Measurements from ENCODE around the gene DNM1.
"Not testable (repeated sequence)": the region's sequence is repeated elsewhere in the genome, so short reads cannot be mapped to it uniquely, and the experiment has no call there.

Gene DNM1

DNA sequence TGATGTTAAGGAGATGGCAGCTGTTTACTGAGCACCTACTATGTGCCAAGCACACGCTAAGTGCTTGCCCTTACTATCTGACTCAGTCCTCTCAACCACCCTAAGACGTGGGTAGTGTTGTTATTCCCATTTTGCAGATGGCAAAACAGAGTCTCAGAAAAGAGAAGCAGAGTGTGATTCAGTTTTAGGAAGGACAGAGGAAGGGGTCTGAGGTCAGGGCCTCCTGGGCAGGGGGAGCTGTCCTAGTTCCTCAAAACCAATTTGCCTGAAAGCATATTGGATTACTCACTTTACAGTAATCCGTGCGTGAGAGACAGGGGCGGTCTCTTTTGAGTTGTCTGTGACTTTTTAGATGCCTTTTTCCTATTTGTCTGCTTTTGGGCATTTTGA lies 23.2 kb downstream of the DNM1 start:
- DNase-seq: no peak

DNA sequence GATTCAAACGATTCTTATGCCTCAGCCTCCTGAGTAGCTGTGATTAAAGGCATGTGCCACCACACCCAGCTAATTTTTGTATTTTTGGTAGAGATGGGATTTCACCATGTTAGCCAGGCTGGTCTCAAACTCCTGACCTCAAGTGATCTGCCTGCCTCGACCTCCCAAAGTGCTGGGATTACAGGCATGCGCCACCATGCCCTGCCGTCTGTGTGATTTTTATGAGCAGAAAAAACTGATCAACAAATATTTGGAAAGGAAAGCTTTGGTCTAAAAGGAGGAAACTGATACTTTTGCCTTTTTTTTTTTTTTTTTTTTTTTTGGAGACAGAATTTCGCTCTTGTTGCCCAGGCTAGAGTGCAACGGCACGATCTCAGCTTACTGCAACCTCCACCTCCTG lies 27.7 kb downstream of the DNM1 start:
- DNase-seq: not testable (repeated sequence)

DNA sequence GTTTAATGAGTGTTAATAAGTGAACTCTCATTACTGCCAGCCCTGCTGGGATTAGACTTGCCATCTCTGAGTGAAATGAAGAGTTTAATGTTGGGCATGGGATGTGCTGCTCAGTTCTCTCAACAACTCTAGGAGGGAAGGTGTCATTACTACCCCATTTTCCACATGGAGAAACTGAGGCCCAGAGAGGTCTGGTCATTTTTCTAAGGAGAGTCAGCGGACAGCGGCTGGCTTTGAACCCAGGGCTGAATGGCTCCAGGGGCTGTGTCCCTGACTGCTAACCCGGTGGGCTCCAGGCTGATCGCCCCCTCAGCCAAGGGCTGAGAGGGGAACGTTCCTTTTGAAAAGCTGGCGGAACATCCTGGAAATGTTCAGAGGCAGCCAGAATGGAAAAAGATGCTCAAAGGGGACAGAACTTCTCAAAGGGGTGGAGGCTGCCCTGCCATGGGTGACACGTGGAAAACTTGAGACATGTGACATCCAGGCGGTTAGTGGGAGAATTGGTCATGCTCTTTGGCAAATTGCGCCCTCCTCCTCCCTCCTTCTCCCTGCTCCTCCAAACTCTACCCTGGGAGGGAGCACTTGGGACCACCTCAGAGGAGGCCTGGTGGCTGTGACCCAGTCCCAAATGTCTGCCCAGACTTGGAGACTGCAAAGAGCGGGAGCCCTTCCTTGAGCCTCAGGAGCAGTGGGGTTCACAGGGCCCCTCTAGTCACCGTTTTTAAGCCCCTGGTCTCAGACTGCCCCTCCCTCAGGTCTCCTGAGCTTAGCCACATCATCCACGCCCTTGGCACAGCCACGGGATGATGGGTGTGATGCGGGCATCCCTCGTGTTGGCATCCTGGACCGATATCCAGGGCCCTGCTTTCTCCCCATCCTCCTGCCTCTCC lies 28.7 kb downstream of the DNM1 start:
- DNase-seq: no peak

DNA sequence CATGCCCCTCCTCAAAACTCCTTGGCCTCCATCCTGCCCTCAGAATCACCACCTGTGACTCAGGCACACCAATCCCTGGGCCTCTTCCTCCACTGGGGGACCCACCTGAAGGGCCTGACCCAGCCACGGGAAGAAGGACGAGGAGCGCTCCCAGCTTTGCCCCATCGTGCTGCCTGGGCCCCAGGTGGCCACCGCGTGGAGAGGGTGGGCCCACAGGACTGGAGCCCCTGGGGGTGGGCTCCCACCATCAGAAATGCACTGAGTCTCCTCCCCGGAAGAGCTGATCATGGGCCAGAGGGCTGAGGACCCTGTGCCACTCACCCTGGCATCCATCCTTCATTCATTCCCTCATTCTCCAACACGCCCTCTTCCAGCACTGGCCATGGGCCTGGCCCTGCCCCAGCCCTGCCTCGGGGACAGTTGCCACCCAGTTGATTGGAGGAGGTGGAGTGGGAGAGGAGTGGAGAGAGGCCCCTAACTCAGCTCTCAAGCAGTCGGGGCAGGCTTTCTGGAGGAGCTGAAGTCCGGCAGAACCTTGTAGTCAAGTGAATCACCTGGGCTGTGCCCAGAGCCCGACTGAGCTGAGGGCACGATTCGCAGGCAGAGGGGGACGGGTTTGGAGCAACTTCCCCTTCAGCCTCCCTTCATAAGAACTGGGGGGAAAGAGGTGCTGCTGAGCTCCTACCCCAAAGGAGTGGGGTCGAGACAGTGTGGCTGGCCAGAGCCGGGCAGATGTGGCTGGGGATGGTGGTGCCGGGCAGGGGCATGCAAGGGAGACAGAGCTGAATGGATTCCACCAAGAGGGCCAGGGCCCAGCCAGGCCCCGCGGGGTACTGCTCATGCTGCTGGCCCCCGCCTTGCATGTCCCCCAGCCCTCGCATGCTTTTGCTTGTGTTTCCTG lies 29.6 kb downstream of the DNM1 start:
- DNase-seq: no peak

DNA sequence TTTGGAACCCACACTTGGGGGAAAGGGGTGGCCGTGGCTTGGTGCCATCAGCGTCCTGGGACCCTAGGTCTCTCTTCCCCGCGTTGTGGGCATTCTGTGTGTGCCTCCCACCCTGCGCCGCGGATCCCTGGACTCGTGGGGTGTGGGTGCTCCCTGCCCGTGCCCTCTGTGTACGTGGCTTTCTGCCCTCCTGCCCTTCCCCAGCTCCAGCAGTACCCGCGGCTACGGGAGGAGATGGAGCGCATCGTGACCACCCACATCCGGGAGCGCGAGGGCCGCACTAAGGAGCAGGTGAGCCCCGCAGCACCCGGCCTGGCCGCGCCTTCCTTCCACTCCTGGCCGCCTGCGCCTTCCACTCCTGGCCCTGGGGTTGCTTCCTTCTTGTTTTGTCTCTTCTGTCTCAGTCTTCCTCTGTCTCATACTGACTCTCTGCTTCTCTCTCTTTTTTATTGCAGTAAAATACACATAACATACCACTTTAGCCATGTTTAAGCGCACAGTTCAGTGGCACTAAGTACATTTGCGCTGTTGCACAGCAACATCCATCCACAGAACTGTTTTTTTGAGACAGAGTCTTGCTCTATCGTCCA lies 30.7 kb downstream of the DNM1 start:
- DNase-seq: no peak

DNA sequence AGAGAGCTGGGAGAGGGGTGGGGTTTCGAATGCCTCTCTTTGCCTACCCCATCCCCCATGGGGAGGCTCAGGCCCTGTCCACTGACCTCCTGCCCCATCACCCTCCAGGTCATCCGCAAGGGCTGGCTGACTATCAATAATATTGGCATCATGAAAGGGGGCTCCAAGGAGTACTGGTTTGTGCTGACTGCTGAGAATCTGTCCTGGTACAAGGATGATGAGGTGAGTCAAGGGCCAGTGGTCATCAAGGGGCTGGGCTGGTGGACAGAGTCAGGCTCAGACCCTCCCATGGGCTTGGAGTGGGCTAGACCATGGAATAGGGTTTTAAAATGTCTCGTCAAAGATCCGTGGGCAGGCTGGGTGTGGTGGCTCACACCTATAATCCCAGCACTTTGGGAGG lies 38.9 kb downstream of the DNM1 start:
- no peak for DNase-seq

DNA sequence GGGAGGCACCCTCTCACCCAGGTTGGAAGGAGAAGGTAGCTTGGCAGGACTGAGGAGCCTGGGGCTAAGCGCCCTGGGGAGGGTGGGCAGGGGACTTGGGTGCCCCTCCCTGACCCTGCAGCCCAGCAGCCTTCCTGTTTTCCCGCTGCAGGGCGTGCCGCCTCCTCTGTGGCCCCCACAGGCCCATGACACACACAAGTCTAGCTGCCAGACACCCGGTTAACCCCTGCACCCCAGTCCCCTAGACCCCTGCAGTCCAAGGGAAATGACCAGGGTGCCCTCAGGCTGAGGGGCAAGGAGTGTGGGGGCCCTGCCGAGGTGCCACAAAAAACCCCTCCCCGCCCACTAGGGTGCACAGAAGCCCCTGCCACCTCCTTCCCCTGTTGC lies 39.6 kb downstream of the DNM1 start:
- no peak for DNase-seq

DNA sequence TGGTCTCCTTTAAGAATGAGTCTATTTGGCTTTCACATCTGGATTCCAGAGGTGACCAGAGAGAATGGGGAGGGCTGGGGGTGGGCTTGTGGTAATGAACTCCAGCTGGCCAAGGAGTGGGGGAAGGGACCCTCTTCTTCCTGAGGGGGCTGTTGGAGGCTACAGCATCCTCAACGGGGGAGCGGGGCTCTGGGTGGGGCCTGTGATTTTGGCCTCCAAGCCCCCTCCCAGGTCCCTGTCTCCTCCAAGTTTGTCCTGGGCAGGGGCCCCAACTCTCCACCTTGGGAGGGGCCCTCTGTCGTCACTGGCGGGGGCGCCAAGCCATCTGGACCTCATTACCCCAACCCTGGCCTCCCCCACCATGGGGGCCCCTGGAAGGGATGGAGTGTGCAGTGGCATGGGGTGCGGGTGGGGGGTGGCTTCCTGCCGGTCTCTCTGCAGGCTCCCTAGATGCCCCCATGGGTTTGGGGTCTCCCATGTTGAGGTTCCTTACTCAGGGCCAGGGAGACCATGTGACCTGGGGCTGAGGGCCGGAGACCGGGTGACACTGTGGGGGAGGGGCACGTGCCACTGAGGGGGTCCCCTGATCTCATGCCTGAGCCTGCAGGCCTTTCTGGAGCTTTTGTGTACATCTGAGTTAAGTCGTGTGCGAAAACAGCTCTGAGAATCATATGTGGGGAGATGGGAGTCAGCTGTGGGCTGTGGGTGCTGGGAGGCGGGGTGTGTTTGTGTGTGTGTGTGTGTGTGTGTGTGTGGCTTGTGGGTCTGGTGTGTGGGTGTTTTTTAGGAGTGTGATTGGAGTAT lies 40.2 kb downstream of the DNM1 start:
- DNase-seq: no peak

DNA sequence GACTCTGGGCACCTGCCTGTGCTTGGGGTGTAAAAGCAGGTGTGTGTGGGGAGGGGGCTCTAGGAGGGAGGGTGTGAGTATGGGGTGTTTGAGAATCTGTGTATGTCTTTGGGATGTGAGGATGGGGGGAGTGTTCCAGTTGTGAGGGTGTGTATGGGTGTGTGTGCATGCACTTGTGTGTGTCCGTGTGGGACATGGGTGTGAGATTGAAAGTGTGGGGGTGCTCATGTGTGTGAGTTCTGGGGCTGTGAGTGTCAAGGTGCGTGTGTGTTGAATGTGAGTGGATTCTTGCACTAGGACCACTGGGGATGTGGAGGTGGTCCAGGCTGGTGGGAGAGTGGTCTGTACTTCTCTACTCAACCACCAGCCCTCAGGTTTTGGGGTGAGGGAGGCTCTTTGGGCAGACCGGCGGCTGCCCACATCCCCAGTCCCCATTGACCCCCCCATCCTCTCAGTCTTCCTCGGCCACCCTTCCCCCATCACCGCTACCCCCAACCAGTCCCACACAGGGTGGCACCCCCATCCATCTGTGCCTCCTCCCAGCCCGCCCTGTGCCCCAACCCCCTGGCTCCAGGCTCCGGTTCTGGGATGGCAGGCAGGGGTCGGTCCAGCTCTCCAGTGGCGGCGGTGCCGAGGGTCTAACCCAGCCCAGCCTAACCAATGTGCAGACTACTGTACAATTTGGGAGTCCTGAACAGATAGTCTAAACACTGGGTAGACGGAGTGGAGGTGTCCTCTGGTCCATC lies 41.1 kb downstream of the DNM1 start:
- DNase-seq: no peak

DNA sequence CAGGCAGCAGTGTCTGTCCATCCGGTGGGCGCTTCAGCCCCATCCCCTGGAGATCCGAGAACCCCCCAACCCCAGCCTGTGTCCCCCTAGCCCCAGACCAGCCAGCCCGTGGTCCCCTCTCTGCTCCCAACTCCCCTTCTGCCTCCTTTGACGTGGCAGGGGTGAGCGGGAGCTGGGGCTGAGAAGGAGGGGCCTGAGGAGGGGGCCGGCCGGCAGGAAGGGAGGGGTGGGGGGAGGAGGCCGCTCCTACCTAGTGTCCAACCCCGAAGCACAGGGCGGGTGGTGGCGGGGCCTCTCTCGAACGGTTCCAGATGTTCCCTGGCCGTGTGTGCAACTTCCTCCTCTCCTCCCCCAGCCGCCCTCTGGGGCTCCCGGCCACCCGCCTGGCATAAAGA lies 41.7 kb downstream of the DNM1 start:
- no peak for DNase-seq

DNA sequence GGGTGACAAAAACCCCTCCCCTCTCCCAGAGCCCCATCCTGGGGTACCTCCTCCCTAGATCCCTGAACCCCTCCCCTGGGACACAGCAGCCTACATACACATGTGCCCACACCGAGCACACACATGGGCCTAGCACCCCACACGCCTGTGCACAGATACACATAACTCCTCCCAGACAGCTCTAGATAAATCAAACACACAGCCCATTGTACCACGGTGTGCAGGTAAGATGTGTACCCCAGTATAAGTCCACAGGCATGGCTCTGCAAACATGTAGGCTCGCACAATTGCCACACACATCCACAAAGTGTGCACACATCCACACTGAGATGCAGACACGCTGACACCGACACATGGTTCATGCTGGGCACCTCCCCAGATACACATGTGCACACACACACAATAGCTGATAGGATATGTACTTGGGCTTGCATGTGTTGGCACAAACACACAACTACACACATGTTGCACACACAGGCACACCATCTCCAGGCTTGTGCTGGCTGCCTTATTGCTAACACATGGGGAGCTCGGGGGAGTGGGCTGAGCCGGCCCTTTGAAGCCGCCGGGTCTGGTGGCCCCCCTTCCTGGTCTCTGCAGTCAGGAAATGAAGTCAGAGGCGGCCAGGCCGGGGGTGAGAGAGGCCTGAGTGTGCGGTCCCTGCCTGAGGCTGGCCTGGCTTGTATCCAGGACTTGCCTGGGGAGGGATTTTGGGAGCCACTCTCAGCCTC lies 42.4 kb downstream of the DNM1 start:
- DNase-seq: no peak

DNA sequence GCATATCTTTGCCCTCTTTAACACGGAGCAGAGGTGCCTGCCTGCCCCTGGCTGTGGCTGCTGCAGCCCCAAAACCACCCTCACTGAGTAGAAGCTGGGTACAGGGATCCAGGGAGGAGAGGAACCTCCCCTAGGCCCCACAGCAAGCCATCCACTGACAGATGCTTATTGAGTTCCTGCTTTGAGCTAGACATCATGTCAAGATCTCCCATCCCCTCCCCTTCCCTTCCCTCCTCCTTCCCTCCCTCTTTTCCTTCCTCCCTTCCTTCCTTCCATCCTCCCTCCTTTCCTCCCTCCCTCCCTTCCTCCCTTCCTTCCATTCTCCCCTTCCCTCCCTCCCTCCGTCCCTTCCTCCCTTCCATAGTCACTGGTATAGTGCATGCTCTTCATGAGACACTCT lies 43.3 kb downstream of the DNM1 start:
- no peak for DNase-seq

DNA sequence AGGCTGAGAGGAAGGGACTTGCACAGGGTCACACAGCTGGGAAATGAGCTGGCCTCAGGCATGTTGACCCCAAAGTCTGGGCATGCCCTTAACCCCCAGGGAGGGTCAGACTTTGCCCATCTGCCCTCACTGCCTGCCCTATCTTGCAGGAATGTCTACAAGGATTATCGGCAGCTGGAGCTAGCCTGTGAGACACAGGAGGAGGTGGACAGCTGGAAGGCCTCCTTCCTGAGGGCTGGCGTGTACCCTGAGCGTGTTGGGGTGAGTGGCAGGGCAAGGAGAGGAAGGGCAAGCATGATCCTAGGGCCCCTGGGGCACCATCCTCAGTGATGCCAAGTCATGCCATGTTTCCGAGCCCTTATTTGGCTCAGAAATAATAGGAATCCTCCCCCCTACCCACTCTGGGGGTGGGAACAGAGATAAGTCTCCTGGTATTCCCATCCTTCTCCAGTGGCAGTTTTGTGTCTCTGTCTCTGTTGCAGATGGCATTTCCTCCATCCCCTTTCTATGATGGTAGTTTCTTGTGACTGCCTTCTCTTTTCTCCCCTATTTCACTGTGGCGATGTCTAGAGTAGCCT lies 44.1 kb downstream of the DNM1 start:
- no peak for DNase-seq

DNA sequence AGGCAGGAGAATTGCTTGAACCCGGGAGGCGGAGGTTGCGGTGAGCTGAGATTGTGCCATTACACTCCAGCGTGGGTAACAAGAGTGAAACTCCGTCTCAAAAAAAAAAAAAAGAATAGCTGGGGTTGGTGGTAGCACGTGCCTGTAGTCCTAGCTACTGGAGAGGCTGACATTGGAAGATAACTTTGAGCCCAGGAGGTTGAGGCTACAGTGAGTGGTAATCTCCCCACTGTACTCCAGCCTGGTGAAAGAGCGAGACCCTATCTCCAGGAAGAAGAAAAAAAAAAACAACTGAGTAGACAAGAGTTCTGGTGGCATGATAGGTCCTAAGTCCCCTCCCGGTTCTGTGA lies 46.4 kb downstream of the DNM1 start:
- no peak for DNase-seq

DNA sequence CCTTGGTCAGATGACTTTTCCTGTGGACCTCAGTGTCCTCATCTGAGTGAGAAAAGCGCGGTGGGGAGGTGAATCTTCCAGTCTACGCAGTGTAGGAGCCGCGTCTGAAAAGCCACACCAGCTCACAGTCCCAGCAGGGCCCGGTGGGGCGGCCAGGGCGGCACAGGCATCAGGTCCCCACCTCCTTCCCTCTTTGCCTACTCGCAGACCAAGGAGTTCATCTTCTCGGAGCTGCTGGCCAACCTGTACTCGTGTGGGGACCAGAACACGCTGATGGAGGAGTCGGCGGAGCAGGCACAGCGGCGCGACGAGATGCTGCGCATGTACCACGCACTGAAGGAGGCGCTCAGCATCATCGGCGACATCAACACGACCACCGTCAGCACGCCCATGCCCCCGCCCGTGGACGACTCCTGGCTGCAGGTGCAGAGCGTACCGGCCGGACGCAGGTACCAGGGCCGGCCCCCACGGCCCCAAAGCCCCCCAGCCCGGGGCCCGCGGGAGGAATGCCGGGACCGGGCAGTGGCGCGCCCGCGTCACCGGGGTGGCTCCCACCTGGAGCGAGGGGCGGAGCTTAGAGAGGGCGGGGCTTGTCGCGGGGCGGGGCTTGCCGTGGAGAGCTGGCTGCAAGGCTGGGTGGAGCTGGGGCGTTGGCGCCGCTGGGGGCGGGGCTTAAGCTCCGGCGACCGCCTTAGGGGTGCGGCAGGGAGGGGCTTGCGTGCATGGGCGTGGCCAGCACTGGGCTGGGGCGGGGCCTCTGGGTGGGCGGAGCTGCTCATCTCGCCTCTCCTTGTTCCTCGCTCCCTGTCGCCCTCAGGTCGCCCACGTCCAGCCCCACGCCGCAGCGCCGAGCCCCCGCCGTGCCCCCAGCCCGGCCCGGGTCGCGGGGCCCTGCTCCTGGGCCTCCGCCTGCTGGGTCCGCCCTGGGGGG lies 47.0 kb downstream of the DNM1 start:
- DNase-seq: peak in 1 of 2 experiments; percentile 45

DNA sequence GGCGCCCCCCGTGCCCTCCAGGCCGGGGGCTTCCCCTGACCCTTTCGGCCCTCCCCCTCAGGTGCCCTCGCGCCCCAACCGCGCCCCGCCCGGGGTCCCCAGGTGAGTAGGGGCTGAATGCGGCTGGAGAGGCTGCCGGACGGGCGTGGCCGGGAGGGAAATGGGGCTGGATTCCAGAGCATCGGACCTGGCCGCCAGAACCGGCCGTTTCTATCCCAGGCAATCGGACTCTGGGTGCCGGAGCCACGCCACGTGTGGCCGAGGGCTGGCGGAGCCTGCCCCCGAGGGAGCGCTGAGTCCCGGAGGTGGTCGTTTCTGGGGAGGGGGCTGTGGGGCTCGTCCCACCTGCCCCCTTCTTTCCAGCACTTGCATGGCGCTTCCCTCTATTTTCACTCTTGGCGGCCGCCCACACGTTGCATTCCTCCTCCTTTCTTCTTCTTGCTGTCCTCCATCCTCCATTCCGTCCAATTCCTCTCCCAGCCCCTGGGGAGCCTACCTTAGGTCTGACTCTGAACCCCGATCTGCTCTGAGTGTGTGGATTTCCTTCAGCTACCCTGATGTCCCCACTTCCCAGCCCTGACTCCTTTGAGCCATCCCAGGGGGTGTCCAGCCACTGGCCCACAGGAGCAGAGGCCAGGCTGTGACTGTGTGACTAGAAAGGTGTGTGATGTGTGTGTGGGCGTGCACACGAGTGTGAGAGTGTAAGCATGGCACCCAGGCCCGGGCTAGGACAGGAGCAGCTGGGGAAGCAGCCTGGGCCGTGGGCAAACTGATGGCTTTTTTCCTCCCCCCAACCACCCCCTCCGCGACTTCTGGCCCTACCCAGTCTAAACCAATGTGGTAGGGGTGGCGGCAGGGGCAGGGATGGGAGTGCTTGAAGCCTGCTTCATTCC lies 47.9 kb downstream of the DNM1 start:
- DNase-seq: no peak

DNA sequence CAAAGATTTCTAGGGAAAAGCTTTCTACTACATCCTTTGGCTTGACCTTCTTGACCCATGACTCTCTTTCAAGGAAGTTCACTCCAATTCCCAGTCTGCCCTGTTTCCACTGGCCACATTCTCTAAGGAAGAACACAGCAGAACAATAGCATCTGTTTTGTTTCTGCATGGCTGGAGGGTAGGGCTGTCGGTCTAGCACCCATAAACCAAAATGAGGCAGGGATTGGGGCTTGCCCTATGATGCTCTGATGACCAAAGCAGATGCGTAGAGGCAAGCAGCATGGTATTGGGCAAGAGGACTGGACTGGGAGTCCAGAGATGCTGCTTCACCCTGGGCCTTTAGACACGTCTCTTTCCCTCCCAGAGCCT lies 48.5 kb downstream of the DNM1 start:
- DNase-seq: no peak

DNA sequence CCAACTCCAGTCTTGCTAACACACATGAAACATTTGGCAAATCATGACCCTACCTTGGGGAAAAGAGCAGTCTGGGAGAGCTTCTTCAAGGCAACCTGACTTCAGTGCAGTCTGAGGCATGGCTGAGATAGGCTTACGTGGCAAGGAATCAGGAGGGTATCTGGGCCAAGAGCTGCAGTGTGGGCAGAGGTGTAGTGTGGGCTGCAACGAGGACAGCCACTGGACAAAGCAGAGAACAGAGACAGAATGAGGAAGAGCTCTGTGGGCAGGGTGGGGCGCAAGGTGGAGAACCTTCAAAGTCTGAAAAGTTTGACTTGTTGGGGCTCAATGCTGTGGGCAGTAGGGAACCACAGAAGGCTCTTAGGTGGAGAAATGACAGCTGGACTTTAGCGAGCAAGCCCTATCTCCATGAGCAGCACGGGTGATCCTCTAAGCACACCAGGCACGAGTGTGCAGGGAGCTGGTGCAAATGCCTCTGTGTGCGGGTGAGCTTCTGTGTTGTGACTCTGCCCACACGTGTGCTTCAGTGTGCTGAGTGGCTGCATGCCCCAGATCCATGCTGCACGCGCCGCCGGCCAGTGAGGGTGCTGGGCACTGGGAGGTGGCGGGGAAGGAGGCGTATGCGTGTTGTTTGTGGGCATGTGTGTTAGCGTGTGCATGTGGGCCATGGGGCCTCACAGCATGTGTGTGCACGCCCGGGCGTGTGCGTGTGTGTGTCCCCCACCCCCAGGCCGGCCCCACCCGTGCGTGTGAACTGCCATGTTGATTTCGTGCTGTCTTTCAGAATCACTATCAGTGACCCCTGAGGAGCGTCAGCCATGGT lies 49.3 kb downstream of the DNM1 start:
- DNase-seq: no peak
